Stimulated activated CD8-positive, alpha-beta memory T cell treated with anti-CD3 and anti-CD28 coated beads, Interleukin-15, amount 100 ng/mL, for 1 hour (primary cell): ENCODE measurements around the gene NME9.

Experiments
- DNase-seq: peaks from one replicate; pipeline ENCODE4 v3.0.0-alpha.2; 2020; ENCODE audit warnings: low read depth

Gene NME9

GRCh38 chr3:138334608-138335007 is 5.0 kb upstream of the NME9 start:
- no peak for DNase-seq

GRCh38 chr3:138332472-138333073 is 2.9 kb upstream of the NME9 start:
- DNase-seq = no peak

- DNase-seq = no peak
Observed at GRCh38 chr3:138331143-138331894, 1.7 kb upstream of the NME9 start.

GRCh38 chr3:138329984-138330293 is 288 bp upstream of the NME9 start:
- no peak for DNase-seq

- DNase-seq = no peak
Observed at GRCh38 chr3:138328341-138328740, 1.3 kb downstream of the NME9 start.

GRCh38 chr3:138327831-138328230 is 1.8 kb downstream of the NME9 start:
- no peak for DNase-seq

- no peak for DNase-seq
Observed at GRCh38 chr3:138326866-138327595, 2.6 kb downstream of the NME9 start.

- DNase-seq = no peak
Observed at GRCh38 chr3:138325990-138326389, 3.7 kb downstream of the NME9 start.

GRCh38 chr3:138323971-138324370 is 5.7 kb downstream of the NME9 start:
- DNase-seq = no peak

- DNase-seq = no peak
Observed at GRCh38 chr3:138317687-138318086, 12.0 kb downstream of the NME9 start.

GRCh38 chr3:138314751-138315150 is 14.9 kb downstream of the NME9 start:
- DNase-seq = no peak

- no peak for DNase-seq
Observed at GRCh38 chr3:138310494-138310893, 19.2 kb downstream of the NME9 start.

- no peak for DNase-seq
Observed at GRCh38 chr3:138308783-138309182, 20.9 kb downstream of the NME9 start.

GRCh38 chr3:138307899-138308298 is 21.8 kb downstream of the NME9 start:
- no peak for DNase-seq

GRCh38 chr3:138303474-138303873 is 26.2 kb downstream of the NME9 start:
- no peak for DNase-seq

- DNase-seq = no peak
Observed at GRCh38 chr3:138300647-138301046, 29.0 kb downstream of the NME9 start.

- no peak for DNase-seq
Observed at GRCh38 chr3:138297876-138298275, 31.8 kb downstream of the NME9 start.

GRCh38 chr3:138297059-138297607 is 32.5 kb downstream of the NME9 start:
- DNase-seq = no peak

- no peak for DNase-seq
Observed at GRCh38 chr3:138296639-138297038, 33.0 kb downstream of the NME9 start.

- no peak for DNase-seq
Observed at GRCh38 chr3:138289701-138290100, 40.0 kb downstream of the NME9 start.

- DNase-seq = no peak
Observed at GRCh38 chr3:138289260-138289659, 40.4 kb downstream of the NME9 start.

- no peak for DNase-seq
Observed at GRCh38 chr3:138284957-138285477, 44.6 kb downstream of the NME9 start.

- no peak for DNase-seq
Observed at GRCh38 chr3:138284079-138284478, 45.6 kb downstream of the NME9 start.
